Suprapubic skin (tissue), 4 donors: ENCODE results near the gene APEH.

Source experiments
- CTCF ChIP-seq, 2 donors: fragments of 200-600 bp in 1 of 2; fragments of 450-650 bp in 1 of 2; sonication (generic) in 1 of 2; IDR thresholded peaks; one replicate each; pipeline ENCODE4 v1.5.1; 2016 to 2019; ENCODE audit warnings: antibody characterized with exemption in 2 of 2, mild to moderate bottlenecking in 1 of 2, moderate library complexity in 1 of 2
- POLR2A ChIP-seq, 2 donors: fragments of 450-650 bp; IDR thresholded peaks; one replicate each; pipeline ENCODE4 v1.6.1; 2017; ENCODE audit warnings: antibody characterized with exemption in 2 of 2, mild to moderate bottlenecking in 2 of 2, moderate library complexity in 2 of 2
- POLR2AphosphoS5 ChIP-seq, 3 donors: sonication (generic); formaldehyde crosslinking; IDR thresholded peaks; one replicate each; pipeline ENCODE4 v1.6.1; 2017; ENCODE audit warnings: antibody characterized with exemption in 3 of 3

- TF ChIP-seq CTCF (IDR thresholded peaks at IDR 0.05) (no peak), POLR2AphosphoS5 (IDR thresholded peaks at IDR 0.05) (no peak), POLR2A (IDR thresholded peaks at IDR 0.05) (no peak)
These were observed 35.7 kb upstream of the APEH start for GRCh38 chr3:49638445-49638844.
